ENCODE measurements around the gene CLEC18C.
"Not testable (repeated sequence)": the region's sequence is repeated elsewhere in the genome, so short reads cannot be mapped to it uniquely, and the experiment has no call there.

CLEC18C gene

GRCh38 chr16:70173212-70173837 lies at the start of gene CLEC18C:
Gene CLEC18C (plus strand): TSS chr16:70173787. CDS start chr16:70174279, 492 bp downstream.
- not testable (repeated sequence) for DNase-seq (ENCODE audit: low read depth); H3K4me3 ChIP-seq (ENCODE audit: low read length)

DNA sequence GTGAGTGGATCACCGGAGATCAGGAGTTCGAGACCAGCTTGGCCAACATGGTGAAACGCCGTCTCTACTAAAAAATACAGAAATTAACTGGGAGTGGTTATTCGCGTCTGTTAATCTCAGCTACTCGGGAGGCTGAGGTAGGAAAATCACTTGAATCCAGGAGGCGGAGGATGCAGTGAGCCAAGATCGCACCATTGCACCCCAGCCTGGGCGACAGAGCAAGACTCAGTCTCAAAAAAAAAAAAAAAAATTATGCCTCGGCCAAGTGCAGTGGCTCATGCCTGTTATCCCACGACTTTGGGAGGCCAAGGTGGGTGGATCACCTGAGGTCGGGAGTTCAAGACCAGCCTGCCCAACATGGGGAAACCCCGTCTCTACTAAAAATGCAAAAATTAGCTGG lies 49.8 kb upstream of the CLEC18C start:
- H3K4me3 ChIP-seq (ENCODE audit: low read length); DNase-seq (ENCODE audit: low read depth): not testable (repeated sequence)

- DNase-seq (ENCODE audit: low read depth); H3K4me3 ChIP-seq (ENCODE audit: low read length): not testable (repeated sequence)
These were observed 47.4 kb upstream of the CLEC18C start for GRCh38 chr16:70126226-70126625.

GRCh38 chr16:70127706-70128105 lies 45.9 kb upstream of the CLEC18C start:
- H3K4me3 ChIP-seq (ENCODE audit: low read length); DNase-seq (ENCODE audit: low read depth): not testable (repeated sequence)

DNA sequence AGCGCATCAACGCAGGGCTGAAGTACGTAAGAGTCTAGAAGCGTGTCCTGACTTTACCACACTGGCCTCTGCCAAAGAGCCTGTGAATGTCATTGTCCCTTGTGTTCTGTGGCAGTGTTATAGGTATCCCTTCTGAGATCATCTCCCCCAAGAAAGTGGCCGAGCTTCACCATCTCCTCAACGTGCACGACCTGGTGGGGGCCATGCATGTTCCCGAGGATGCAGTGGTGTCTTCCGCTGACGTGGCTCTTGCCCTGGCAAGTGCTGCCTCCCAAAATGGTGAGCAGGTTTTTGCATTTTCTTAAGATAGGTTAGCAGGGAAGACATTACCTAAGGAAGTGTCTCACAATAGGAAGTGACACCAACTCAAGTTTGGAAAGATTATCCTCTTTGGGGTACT lies 44.7 kb upstream of the CLEC18C start:
- not testable (repeated sequence) for DNase-seq (ENCODE audit: low read depth); H3K4me3 ChIP-seq (ENCODE audit: low read length)

DNA sequence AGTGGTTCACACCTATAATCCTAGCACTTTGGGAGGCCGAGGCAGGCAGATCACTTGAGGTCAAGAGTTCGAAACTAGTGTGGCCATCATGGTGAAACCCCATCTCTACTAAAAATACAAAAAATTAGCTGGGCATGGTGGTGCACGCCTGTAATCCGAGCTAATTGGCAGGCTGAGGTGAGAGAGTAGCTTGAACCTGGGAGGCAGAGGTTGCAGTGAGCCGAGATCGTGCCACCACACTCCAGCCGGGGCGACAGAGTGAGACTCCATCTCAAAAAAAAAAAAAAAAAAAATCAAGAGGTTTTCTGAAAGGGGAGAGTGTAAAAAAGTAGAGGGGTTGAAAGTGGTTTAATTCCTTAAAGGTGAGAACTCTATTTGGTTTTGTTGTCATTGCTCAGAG lies 37.8 kb upstream of the CLEC18C start:
- not testable (repeated sequence) for H3K4me3 ChIP-seq (ENCODE audit: low read length); DNase-seq (ENCODE audit: low read depth)

DNA sequence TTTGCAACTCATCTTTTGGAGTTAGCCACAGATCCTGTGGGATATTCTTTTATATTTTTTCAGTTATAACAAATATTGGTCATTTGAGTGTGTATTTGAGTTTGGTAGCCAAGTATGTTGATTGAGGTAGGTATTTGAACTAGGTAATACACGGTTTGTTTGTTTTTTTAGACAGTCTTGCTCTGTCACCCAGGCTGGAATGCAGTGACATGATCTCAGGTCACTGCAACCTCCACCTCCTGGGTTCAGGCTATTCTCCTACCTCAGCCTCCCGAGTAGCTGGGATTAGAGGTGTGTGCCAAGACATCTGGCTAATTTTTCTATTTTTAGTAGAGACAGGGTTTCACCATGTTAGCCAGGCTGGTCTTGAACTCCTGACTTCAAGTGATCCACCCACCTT lies 37.0 kb upstream of the CLEC18C start:
- not testable (repeated sequence) for H3K4me3 ChIP-seq (ENCODE audit: low read length); DNase-seq (ENCODE audit: low read depth)

DNA sequence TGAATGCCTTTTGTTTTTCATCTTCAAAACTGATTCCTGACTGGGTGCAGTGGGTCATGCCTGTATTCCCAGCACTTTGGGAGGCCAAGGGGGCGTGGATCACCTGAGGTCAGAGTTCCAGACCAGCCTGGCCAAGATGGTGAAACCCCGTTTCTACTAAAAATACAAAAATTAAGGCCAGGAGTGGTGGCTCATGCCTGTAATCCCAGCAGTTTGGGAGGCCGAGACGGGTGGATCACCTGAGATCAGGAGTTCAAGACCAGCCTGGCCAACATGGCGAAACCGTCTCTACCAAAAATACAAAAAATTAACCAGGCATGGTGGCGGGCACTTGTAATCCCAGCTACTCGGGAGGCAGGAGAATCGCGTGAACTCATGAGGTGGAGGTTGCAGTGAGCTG lies 30.8 kb upstream of the CLEC18C start:
- not testable (repeated sequence) for H3K4me3 ChIP-seq (ENCODE audit: low read length); DNase-seq (ENCODE audit: low read depth)

GRCh38 chr16:70143231-70143895 lies 30.2 kb upstream of the CLEC18C start:
- not testable (repeated sequence) for H3K4me3 ChIP-seq (ENCODE audit: low read length); DNase-seq (ENCODE audit: low read depth)

GRCh38 chr16:70147853-70148252 lies 25.7 kb upstream of the CLEC18C start:
- H3K4me3 ChIP-seq (ENCODE audit: low read length); DNase-seq (ENCODE audit: low read depth): not testable (repeated sequence)

- H3K4me3 ChIP-seq (ENCODE audit: low read length); DNase-seq (ENCODE audit: low read depth): not testable (repeated sequence)
These were observed 25.1 kb upstream of the CLEC18C start for GRCh38 chr16:70148453-70148852.

DNA sequence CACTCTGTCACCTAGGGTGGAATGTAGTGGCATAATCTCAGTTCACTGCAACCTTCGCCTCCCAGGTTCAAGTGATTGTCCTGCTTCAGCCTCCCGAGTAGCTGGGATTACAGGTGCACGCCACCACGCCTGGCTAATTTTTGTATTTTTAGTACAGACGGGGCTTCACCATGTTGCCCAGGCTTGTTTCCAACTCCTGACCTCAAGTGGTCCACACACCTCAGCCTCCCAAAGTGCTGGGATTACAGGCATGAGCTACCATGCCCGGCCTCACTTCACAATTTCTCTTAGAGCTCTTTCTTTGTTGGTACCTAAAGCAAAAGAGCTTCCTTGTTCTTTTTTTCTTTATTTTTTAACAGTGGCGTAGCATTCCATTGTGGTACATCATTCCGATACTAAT lies 24.3 kb upstream of the CLEC18C start:
- H3K4me3 ChIP-seq (ENCODE audit: low read length); DNase-seq (ENCODE audit: low read depth): not testable (repeated sequence)

GRCh38 chr16:70151391-70151790 lies 22.2 kb upstream of the CLEC18C start:
- no peak overlapping the region for H3K4me3 ChIP-seq (ENCODE audit: low read length)
- no peak for DNase-seq (ENCODE audit: low read depth)
- TF ChIP-seq CTCF (conservative IDR thresholded peaks at IDR 0.05; ENCODE audit: low read length) = no peak

DNA sequence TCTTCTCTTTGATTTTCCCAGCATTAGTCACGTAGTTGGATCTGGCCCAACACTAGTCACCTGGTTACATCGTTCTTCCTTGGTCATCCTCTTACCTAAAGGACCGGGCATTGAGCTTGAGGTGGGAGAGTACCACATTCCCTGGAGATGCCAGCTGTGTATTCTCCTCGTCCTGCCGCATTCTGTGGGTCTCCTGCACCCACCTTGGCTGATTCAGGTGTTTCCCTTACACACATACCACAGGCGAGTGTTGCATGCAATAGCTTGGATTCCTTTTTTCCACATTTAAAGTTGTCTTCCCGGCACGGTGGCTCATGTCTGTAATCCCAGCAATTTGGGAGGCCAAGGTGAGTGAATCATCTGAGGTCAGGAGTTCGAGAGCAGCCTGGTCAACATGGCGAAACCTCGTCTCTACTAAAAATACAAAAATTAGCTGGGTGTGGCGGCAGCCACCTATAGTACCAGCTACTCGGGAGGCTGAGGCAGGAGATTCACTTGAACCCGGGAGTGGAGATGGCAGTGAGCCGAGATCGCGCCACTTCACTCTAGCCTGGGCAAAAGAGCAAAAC lies 21.6 kb upstream of the CLEC18C start:
- no peak for DNase-seq (ENCODE audit: low read depth)
- no peak overlapping the region for H3K4me3 ChIP-seq (ENCODE audit: low read length)
- TF ChIP-seq CTCF (conservative IDR thresholded peaks at IDR 0.05; ENCODE audit: low read length) = no peak

All from AG10803 (cell line).